Left ventricle myocardium inferior (tissue), 1 donor: ENCODE data around the gene RINL. TPM values are rescaled to one million over a fixed set of nuclear protein-coding genes. Genes with fewer than 3 reads are reported as not detected.
"Not testable (repeated sequence)": the region's sequence is repeated elsewhere in the genome, so short reads cannot be mapped to it uniquely, and the experiment has no call there.

Experiments
- DNase-seq: peaks from one replicate; pipeline ENCODE4 v3.0.0-alpha.2; 2020
- H3K27ac ChIP-seq: fragments of 200-600 bp; replicated peaks from 2 replicates; pipeline ENCODE4 v1.8.0; 2021
- H3K27me3 ChIP-seq: fragments of 200-600 bp; 2 replicates; pipeline ENCODE4 v1.8.0; 2021; ENCODE audit warnings: low read depth
- H3K36me3 ChIP-seq: fragments of 200-600 bp; 2 replicates; pipeline ENCODE4 v1.8.0; 2021
- H3K4me1 ChIP-seq: fragments of 200-600 bp; 2 replicates; pipeline ENCODE4 v1.8.0; 2021
- H3K4me3 ChIP-seq: fragments of 200-600 bp; 2 replicates; pipeline ENCODE4 v1.8.0; 2021; ENCODE audit warnings: mild to moderate bottlenecking, moderate library complexity
- H3K9me3 ChIP-seq: fragments of 200-600 bp; replicated peaks from 2 replicates; pipeline ENCODE4 v1.8.0; 2021
- intact Hi-C: fragments of 100-400 bp; cut with micrococcal nuclease; formaldehyde crosslinking; loops from one replicate; pipeline ENCODE4 v1.11.0; 2022
- total RNA-seq: library from RNA; stranded (reverse); fragmentation: NEBNext Ultra II Directional; extraction: Animal tissue kit (Norgen Biotek cat#: 25700); gene quantifications from one replicate; pipeline ENCODE4 v1.2.1, GENCODE V29; 2021
- TF ChIP-seq, protein P1 (sequence below): fragments of 200-600 bp; IDR thresholded peaks from 2 replicates; pipeline ENCODE4 v1.8.0; 2021; ENCODE audit warnings: antibody characterized with exemption, mild to moderate bottlenecking, borderline replicate concordance
- donor health status: DM: no; HTN: yes; CAD: no; lungs with severe emphysema.

RINL gene
- total RNA-seq, 1 donor from 2014 or later, result 3.7 TPM

- peak overlapping the region; percentile 36 for H3K27ac ChIP-seq
- no peak for DNase-seq
- intact Hi-C loops, result no loop called here
- H3K4me1 ChIP-seq, result peaks cover 54% of the 10 kb centered on the region
- TF ChIP-seq, protein P1, sequence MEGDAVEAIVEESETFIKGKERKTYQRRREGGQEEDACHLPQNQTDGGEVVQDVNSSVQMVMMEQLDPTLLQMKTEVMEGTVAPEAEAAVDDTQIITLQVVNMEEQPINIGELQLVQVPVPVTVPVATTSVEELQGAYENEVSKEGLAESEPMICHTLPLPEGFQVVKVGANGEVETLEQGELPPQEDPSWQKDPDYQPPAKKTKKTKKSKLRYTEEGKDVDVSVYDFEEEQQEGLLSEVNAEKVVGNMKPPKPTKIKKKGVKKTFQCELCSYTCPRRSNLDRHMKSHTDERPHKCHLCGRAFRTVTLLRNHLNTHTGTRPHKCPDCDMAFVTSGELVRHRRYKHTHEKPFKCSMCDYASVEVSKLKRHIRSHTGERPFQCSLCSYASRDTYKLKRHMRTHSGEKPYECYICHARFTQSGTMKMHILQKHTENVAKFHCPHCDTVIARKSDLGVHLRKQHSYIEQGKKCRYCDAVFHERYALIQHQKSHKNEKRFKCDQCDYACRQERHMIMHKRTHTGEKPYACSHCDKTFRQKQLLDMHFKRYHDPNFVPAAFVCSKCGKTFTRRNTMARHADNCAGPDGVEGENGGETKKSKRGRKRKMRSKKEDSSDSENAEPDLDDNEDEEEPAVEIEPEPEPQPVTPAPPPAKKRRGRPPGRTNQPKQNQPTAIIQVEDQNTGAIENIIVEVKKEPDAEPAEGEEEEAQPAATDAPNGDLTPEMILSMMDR, result no peak
- no peak overlapping the region for H3K4me3 ChIP-seq
- no peaks in the 10 kb centered on the region for H3K9me3 ChIP-seq
- no peaks in the 10 kb centered on the region for H3K27me3 ChIP-seq
- peaks cover 33% of the 10 kb centered on the region for H3K36me3 ChIP-seq
Measured at GRCh38 chr19:38893341-38893771, 15.3 kb upstream of the RINL start.

DNA sequence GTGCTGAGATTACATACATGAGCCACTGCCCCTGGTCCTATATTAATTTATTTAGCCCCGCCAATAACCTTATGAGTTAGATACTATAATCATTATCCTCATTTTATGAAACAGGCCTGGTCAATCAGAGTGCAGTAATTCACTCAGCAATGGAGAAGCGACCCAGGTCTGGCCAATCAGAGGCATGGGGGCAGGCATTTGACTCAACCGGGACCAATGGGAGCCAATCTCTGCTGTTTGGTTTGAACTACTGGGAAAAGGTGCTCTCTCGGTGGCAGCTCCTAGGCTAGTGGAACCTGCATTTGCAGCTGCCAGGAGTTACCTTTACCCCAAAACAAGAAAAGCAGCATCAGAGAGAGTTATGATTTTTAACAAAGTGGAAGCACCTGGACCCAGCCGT is 14.8 kb upstream of the RINL start:
- no peak for DNase-seq
- H3K4me3 ChIP-seq, result no peak overlapping the region
- intact Hi-C loops, result no loop called here
- TF ChIP-seq, protein P1, result no peak
- H3K27ac ChIP-seq, result peak overlapping the region; percentile 36
- H3K9me3 ChIP-seq, result no peaks in the 10 kb centered on the region
- H3K4me1 ChIP-seq, result peaks cover 49% of the 10 kb centered on the region
- no peaks in the 10 kb centered on the region for H3K27me3 ChIP-seq
- peaks cover 38% of the 10 kb centered on the region for H3K36me3 ChIP-seq

DNA sequence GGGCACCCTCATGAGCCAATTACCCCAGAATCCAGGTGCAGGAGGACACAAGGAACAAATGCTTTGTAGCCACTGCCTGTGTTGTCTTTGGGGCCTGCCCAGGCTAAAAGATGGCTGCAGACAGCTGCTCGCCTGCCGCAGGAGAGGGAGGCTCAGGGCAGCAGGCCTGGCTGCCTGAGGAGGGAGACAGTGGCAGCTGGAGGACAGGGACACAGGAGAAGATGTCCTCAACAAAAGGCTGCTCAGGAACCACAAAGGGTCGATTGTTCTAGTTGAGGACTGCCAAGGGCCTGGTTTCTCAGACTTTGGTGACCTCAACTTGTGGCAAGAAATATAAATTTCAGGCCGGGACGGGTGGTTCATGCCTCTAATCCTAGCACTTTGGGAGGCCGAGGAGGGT is 13.7 kb upstream of the RINL start:
- no peak for DNase-seq
- Histone ChIP-seq H3K36me3 (peaks cover 43% of the 10 kb centered on the region), H3K27me3 (no peaks in the 10 kb centered on the region), H3K4me1 (peaks cover 43% of the 10 kb centered on the region), H3K27ac (peak overlapping the region; percentile 65), H3K9me3 (no peaks in the 10 kb centered on the region), H3K4me3 (no peak overlapping the region)
- TF ChIP-seq, protein P1, result no peak
- intact Hi-C loops, result no loop called here

DNA sequence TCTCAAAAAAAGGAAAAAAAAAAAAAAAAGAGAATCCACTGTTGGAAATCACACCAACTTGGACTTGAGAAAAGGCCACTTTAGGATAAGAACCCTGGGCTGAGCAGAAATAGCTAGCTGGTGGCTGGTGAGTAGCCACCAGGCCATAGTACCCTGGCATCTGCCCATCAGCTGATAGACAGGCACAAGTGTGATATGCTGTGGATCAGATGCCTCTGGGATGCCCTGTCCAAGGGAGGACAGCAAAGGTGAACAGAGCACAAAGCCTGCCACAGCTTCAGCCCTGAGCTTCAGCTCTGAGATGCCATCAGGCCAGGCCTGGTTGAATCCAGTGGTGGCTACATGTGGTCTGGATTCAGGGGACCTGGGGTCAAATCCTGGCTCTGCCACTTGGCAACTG is 12.6 kb upstream of the RINL start:
- TF ChIP-seq, protein P1, result no peak
- no peak for DNase-seq
- Histone ChIP-seq H3K4me1 (peaks cover 50% of the 10 kb centered on the region), H3K36me3 (peaks cover 43% of the 10 kb centered on the region), H3K27me3 (no peaks in the 10 kb centered on the region), H3K27ac (peak overlapping the region; percentile 65), H3K4me3 (no peak overlapping the region), H3K9me3 (no peaks in the 10 kb centered on the region)
- intact Hi-C loops, result no loop called here

DNA sequence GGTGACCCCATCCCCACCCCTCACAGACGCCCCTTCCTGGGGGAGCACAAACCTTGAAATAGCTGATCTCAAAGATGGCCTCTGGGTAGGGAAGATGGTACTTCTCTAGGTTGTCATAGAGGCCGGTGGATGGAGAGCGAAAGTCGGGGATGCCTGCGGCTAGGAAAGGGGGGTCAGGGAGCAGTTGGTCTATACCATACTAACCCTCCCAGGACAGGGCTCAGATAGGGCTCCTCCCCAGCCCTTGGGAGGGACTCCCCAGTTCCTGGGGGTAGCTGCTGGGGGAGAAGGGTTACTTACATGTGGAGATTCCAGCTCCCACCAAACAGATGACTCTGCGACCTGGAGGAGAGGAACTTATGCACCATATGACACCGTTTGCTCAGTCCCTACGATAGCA is 11.7 kb upstream of the RINL start:
- intact Hi-C loops, result no loop called here
- Histone ChIP-seq H3K27ac (peak overlapping the region; percentile 65), H3K4me3 (no peak overlapping the region), H3K9me3 (no peaks in the 10 kb centered on the region), H3K36me3 (peaks cover 43% of the 10 kb centered on the region), H3K4me1 (peaks cover 48% of the 10 kb centered on the region), H3K27me3 (no peaks in the 10 kb centered on the region)
- no peak for DNase-seq
- TF ChIP-seq, protein P1, result no peak

- DNase-seq, result no peak
- peaks cover 47% of the 10 kb centered on the region for H3K36me3 ChIP-seq
- peaks cover 41% of the 10 kb centered on the region for H3K4me1 ChIP-seq
- no peaks in the 10 kb centered on the region for H3K27me3 ChIP-seq
- H3K9me3 ChIP-seq, result no peaks in the 10 kb centered on the region
- H3K27ac ChIP-seq, result no peak overlapping the region
- no peak overlapping the region for H3K4me3 ChIP-seq
- TF ChIP-seq, protein P1, result no peak
- intact Hi-C loops, result no loop called here
Measured at GRCh38 chr19:38888876-38889275, 10.8 kb upstream of the RINL start.

DNA sequence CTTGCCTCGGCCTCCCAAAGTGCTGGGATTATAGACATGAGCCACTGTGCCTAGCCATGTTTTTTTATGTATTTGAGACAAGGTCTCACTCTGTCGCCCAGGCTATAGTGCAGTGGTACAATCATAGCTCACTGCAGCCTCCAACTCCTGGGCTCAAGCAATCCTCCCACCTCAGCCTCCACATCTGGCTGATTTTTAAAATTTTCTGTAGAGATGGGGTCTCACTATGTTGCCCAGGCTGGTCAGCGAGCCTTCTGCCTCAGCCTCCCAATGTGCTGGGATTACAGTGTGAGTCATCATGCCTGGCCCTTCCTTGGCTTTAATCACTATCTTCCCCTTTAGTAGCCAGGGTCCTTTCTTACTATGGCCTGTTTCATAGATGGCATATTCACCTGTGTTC is 6.6 kb upstream of the RINL start:
- H3K4me3 ChIP-seq, H3K9me3 ChIP-seq, intact Hi-C loops, H3K27ac ChIP-seq, DNase-seq, H3K27me3 ChIP-seq: not testable (repeated sequence)
- Histone ChIP-seq H3K4me1 (peaks cover 12% of the 10 kb centered on the region), H3K36me3 (peaks cover 68% of the 10 kb centered on the region)
